ENCODE data around the gene RIT2. TPM values are rescaled to one million over a fixed set of nuclear protein-coding genes. Genes with fewer than 3 reads are reported as not detected.
A peak's percentile ranks its signal among the peaks of the same experiment; 100 is the strongest.

The RIT2 gene
- total and polyA plus RNA-seq, 8 donors: 0.12 TPM; not detected in 7

DNA sequence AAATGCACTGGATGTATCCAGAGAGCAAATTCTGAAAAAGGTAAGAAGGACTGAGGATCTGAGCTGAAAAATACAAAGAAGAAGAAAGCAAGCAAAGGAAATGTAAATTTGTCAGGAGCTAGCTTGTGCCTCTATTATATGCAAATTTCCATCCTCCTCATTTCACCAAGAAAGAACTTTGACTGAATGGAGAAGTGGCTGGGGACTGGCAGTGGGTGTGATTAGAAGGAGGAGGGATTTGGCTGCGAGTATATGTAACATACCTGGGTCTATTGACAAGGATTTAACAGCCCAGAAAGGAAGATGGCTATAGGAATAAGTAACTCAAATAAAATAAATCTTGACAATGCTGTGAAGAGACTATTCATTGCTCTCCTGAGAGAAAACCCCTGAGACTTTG, 19.4 kb upstream of the RIT2 start:
- DNase-seq (no peak), FAIRE-seq (no peak), ATAC-seq (no peak)
- no peak for TF ChIP-seq CTCF (IDR thresholded peaks at IDR 0.05)
- no peaks in the 10 kb centered on the region for H3K9me3 ChIP-seq
- H3K4me3 ChIP-seq: no peak overlapping the region
- no peak overlapping the region for H3K27ac ChIP-seq
- H3K27me3 ChIP-seq: no peaks in the 10 kb centered on the region
- no peaks in the 10 kb centered on the region for H3K4me1 ChIP-seq
- intact Hi-C loops (cut with DNase I): no loop called here
- 38 to 74% methylated on average over 1 of the region's 1 CpG for WGBS, 2 donors
- no peaks in the 10 kb centered on the region for H3K36me3 ChIP-seq

GRCh38 chr18:43130716-43131260, 15.3 kb upstream of the RIT2 start:
- ATAC-seq (no peak), DNase-seq (no peak), FAIRE-seq (no peak)
- Histone ChIP-seq H3K4me3 (no peak overlapping the region), H3K36me3 (no peaks in the 10 kb centered on the region), H3K4me1 (no peaks in the 10 kb centered on the region), H3K9me3 (no peaks in the 10 kb centered on the region), H3K27ac (no peak overlapping the region), H3K27me3 (no peaks in the 10 kb centered on the region)
- WGBS, 2 donors: 30 to 49% methylated on average over 5 of the region's 5 CpGs
- intact Hi-C loops (cut with DNase I): no loop called here
- TF ChIP-seq CTCF (IDR thresholded peaks at IDR 0.05): no peak

DNA sequence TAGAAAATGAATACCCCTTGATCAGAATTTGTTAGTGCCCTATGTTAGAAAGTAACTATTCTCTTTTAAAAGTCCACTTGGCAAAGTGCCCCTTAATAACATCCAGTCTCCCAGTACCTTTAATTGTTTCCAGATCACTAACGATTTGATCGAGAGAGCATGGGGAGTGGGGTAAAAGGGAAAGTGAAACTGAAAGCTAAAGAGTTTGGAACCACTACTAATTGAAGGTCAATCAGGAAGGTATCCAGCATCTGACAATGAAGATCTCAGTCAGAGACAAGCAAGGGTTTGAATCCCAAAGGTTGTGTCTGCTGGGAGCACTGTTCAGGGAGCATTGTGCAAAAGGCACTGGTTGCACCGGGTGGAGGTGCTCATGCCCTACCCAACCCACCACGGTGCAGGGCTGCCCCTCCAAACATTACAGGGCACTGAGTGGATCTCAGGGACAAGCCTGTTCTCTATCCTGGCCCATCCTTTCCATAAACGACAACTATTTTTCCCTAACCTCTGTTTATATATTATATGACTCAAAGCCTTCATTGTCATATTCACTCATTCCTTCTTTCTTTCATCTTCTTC, 14.6 kb upstream of the RIT2 start:
- H3K4me3 ChIP-seq: peak overlapping the region in 1 of 4 donors; percentile 3
- DNase-seq (no peak), FAIRE-seq (no peak), ATAC-seq (no peak)
- no peaks in the 10 kb centered on the region for H3K36me3 ChIP-seq
- no peaks in the 10 kb centered on the region for H3K4me1 ChIP-seq
- TF ChIP-seq CTCF (IDR thresholded peaks at IDR 0.05): no peak
- no peaks in the 10 kb centered on the region for H3K27me3 ChIP-seq
- 46 to 51% methylated on average over 5 of the region's 5 CpGs for WGBS, 2 donors
- intact Hi-C loops (cut with DNase I): no loop called here
- H3K9me3 ChIP-seq: no peaks in the 10 kb centered on the region
- no peak overlapping the region for H3K27ac ChIP-seq

- no peak for TF ChIP-seq CTCF (IDR thresholded peaks at IDR 0.05)
- intact Hi-C loops (cut with DNase I): no loop called here
- no peak for DNase-seq
- H3K27me3 ChIP-seq: no peaks in the 10 kb centered on the region
- no peak overlapping the region for H3K27ac ChIP-seq
- H3K4me1 ChIP-seq: no peaks in the 10 kb centered on the region
- no peaks in the 10 kb centered on the region for H3K36me3 ChIP-seq
- FAIRE-seq: no peak
- no peak overlapping the region for H3K4me3 ChIP-seq
- WGBS, 2 donors: 59 to 67% methylated on average over 3 of the region's 3 CpGs
- no peak for ATAC-seq
- H3K9me3 ChIP-seq: no peaks in the 10 kb centered on the region
Measured at GRCh38 chr18:43125471-43125870, 10.0 kb upstream of the RIT2 start.

GRCh38 chr18:43122955-43123354, 7.5 kb upstream of the RIT2 start:
- ATAC-seq (no peak), DNase-seq (no peak), FAIRE-seq (no peak)
- Histone ChIP-seq H3K9me3 (no peaks in the 10 kb centered on the region), H3K27ac (no peak overlapping the region), H3K27me3 (peaks cover 0 to 7% (median 0%) of the 10 kb centered on the region in 4 donors), H3K4me3 (no peak overlapping the region), H3K36me3 (no peaks in the 10 kb centered on the region), H3K4me1 (no peaks in the 10 kb centered on the region)
- no peak for TF ChIP-seq CTCF (IDR thresholded peaks at IDR 0.05)
- intact Hi-C loops (cut with DNase I): no loop called here
